GM23338 (cell line): ENCODE measurements around the gene EXOC2. TPM values are rescaled to one million over a fixed set of nuclear protein-coding genes. Genes with fewer than 3 reads are reported as not detected.

Experiments
- ATAC-seq: fragments of 200-7000 bp; cut with Tn5 transposase; 3 replicates; pipeline ENCODE4 v1.9.1; 2020
- DNase-seq: peaks from one replicate; pipeline ENCODE4 v3.0.0-alpha.2; 2015; ENCODE audit warnings: low spot score
- H2AFZ ChIP-seq: fragments of 200-600 bp; sonication (generic); 2 replicates; pipeline ENCODE4 v1.8.0; 2016; ENCODE audit warnings: antibody characterized with exemption, mild to moderate bottlenecking, moderate library complexity
- H3F3A ChIP-seq: fragments of 200-600 bp; sonication (generic); replicated peaks from 2 replicates; pipeline ENCODE4 v1.8.0; 2017; ENCODE audit warnings: antibody characterized with exemption, mixed run types, low read depth
- H3K27ac ChIP-seq: fragments of 200-600 bp; sonication (generic); 2 replicates; pipeline ENCODE4 v1.6.1; 2016; ENCODE audit warnings: low read depth
- H3K27me3 ChIP-seq: fragments of 200-600 bp; sonication (generic); 2 replicates; pipeline ENCODE4 v1.8.0; 2016; ENCODE audit warnings: mild to moderate bottlenecking, mixed run types, moderate library complexity; ENCODE audit not compliant: insufficient read depth
- H3K36me3 ChIP-seq: fragments of 200-600 bp; sonication (generic); 2 replicates; pipeline ENCODE4 v1.8.0; 2016; ENCODE audit warnings: mild to moderate bottlenecking; ENCODE audit not compliant: insufficient read depth
- H3K4me1 ChIP-seq: fragments of 200-600 bp; sonication (generic); 2 replicates; pipeline ENCODE4 v1.8.0; 2016; ENCODE audit warnings: mild to moderate bottlenecking, moderate library complexity; ENCODE audit not compliant: insufficient read depth
- H3K4me2 ChIP-seq: fragments of 200-600 bp; sonication (generic); 2 replicates; pipeline ENCODE4 v1.7.1; 2017; ENCODE audit warnings: mixed run types
- H3K4me3 ChIP-seq: fragments of 200-600 bp; sonication (generic); 2 replicates; pipeline ENCODE4 v1.6.1; 2016; ENCODE audit warnings: mixed run types
- H3K79me2 ChIP-seq: fragments of 200-600 bp; sonication (generic); replicated peaks from 2 replicates; pipeline ENCODE4 v1.8.0; 2017; ENCODE audit warnings: mild to moderate bottlenecking; ENCODE audit not compliant: insufficient read depth
- H3K9me2 ChIP-seq: fragments of 200-600 bp; sonication (generic); 2 replicates; pipeline ENCODE4 v1.8.0; 2017; ENCODE audit not compliant: insufficient read depth
- H4K20me1 ChIP-seq: fragments of 200-600 bp; sonication (generic); replicated peaks from 2 replicates; pipeline ENCODE4 v1.8.0; 2017; ENCODE audit warnings: mild to moderate bottlenecking; ENCODE audit not compliant: insufficient read depth
- H3K27ac Mint-ChIP-seq: 2 replicates; pipeline ENCODE4 v1.8.0; 2020; ENCODE audit warnings: inconsistent platforms, mild to moderate bottlenecking, moderate library complexity, mixed read lengths
- H3K27me3 Mint-ChIP-seq: 3 replicates; pipeline ENCODE4 v1.8.0; 2022; ENCODE audit warnings: low read depth, mild to moderate bottlenecking, moderate library complexity, mixed read lengths, inconsistent platforms; ENCODE audit not compliant: insufficient read depth, poor library complexity
- H3K36me3 Mint-ChIP-seq: 3 replicates; pipeline ENCODE4 v1.8.0; 2021; ENCODE audit warnings: low read depth, mild to moderate bottlenecking, inconsistent platforms, moderate library complexity, mixed read lengths
- H3K4me1 Mint-ChIP-seq: 3 replicates; pipeline ENCODE4 v1.8.0; 2020; ENCODE audit warnings: mild to moderate bottlenecking, inconsistent platforms, mixed read lengths
- H3K4me3 Mint-ChIP-seq: 3 replicates; pipeline ENCODE4 v1.8.0; 2021; ENCODE audit warnings: moderate library complexity, mild to moderate bottlenecking, inconsistent platforms, mixed read lengths
- H3K9me3 Mint-ChIP-seq: 3 replicates; pipeline ENCODE4 v1.8.0; 2020; ENCODE audit warnings: moderate library complexity, mild to moderate bottlenecking, inconsistent platforms, mixed read lengths
- CREB1 ChIP-seq: fragments of 250-450 bp; sonication (Bioruptor Pico); IDR thresholded peaks from 2 replicates; pipeline ENCODE4 v1.5.0; 2020; ENCODE audit warnings: low read depth, mild to moderate bottlenecking, moderate library complexity
- EZH2 ChIP-seq: fragments of 200-600 bp; sonication (generic); IDR thresholded peaks from one replicate; pipeline ENCODE4 v1.8.0; 2017; ENCODE audit warnings: antibody characterized with exemption, mild to moderate bottlenecking, low read depth; ENCODE audit not compliant: unreplicated experiment
- EZH2phosphoT487 ChIP-seq: fragments of 200-600 bp; sonication (generic); IDR thresholded peaks from one replicate; pipeline ENCODE4 v1.8.1; 2018; ENCODE audit warnings: antibody characterized with exemption; ENCODE audit not compliant: unreplicated experiment
- NANOG ChIP-seq: IDR thresholded peaks from 2 replicates; pipeline ENCODE4 v1.6.1; 2016; ENCODE audit warnings: antibody characterized with exemption, borderline replicate concordance
- POLR2AphosphoS5 ChIP-seq: IDR thresholded peaks from 2 replicates; pipeline ENCODE4 v1.6.1; 2016; ENCODE audit warnings: antibody characterized with exemption, low read depth
- STAT1 ChIP-seq: IDR thresholded peaks from one replicate; pipeline ENCODE4 v1.6.1; 2016; ENCODE audit warnings: antibody characterized with exemption; ENCODE audit not compliant: unreplicated experiment
- ZNF114 ChIP-seq: fragments of 250-450 bp; sonication (Bioruptor Pico); IDR thresholded peaks from 2 replicates; pipeline ENCODE4 v1.5.0; 2020; ENCODE audit warnings: mild to moderate bottlenecking, moderate library complexity
- ZNF331 ChIP-seq: fragments of 250-450 bp; sonication (Bioruptor Pico); IDR thresholded peaks from 2 replicates; pipeline ENCODE4 v1.5.0; 2020; ENCODE audit warnings: low read depth, mild to moderate bottlenecking, moderate library complexity
- polyA plus RNA-seq: library from polyadenylated mRNA; unstranded; fragments of >200 nt; fragmentation: Nextera tagmentation; extraction: Ambion mirVana; gene quantifications from 2 replicates; pipeline ENCODE4 v1.2.1, GENCODE V29; 2016
- total RNA-seq: library from RNA; depleted of rRNA; stranded (reverse); fragments of >200 nt; shearing (Covaris generic); gene quantifications from 2 replicates; pipeline ENCODE4 v1.2.3, GENCODE V29; 2014
- TF ChIP-seq, protein P1 (sequence below): IDR thresholded peaks from 2 replicates; pipeline ENCODE4 v1.6.1; 2016; ENCODE audit warnings: antibody characterized with exemption
- TF ChIP-seq, protein P2 (sequence below): IDR thresholded peaks from one replicate; pipeline ENCODE4 v1.6.1; 2018; ENCODE audit warnings: antibody characterized with exemption; ENCODE audit not compliant: unreplicated experiment
- TF ChIP-seq, protein P3 (sequence below): fragments of 250-450 bp; sonication (Bioruptor Pico); IDR thresholded peaks from 2 replicates; pipeline ENCODE4 v1.5.0; 2020; ENCODE audit warnings: mild to moderate bottlenecking, moderate library complexity
- TF ChIP-seq, protein P4 (sequence below), 2 experiments: fragments of 200-600 bp in 1 of 2; sonication (generic) in 1 of 2; conservative IDR thresholded peaks; 2 replicates each; pipeline versions ENCODE4 v1.5.1 to v1.6.1; 2016 to 2017; ENCODE audit warnings: antibody characterized with exemption in 2 of 2, low read depth in 2 of 2, mild to moderate bottlenecking in 2 of 2, moderate library complexity in 1 of 2

Gene EXOC2
- total and polyA plus RNA-seq, 2 experiments from 2014 or later: 28.7 to 93.6 TPM

DNA sequence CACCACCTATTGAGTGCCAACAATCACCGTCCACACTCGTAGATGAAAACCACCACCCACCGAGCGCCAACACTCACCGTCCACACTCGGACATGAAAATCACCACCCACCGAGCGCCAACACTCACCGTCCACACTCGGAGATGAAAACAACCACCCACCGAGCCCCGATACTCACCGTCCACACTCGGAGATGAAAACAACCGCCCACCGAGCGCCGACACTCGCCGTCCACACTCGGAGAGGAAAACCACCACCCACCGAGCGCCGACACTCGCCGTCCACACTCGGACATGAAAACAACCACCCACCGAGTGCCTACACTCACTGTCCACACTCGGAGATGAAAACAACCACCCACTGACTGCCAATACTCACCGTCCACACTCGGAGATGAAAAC is 172.1 kb downstream of the EXOC2 start:
- no peaks in the 10 kb centered on the region; the same call in 2 of the 3 replicates for H3K4me1 Mint-ChIP-seq
- H3K4me3 Mint-ChIP-seq: no peak overlapping the region
- no peaks in the 10 kb centered on the region for H3K27me3 ChIP-seq
- H2AFZ ChIP-seq: no peak overlapping the region
- ATAC-seq: no peak
- peaks cover 32% of the 10 kb centered on the region for H3K9me3 Mint-ChIP-seq
- H3K79me2 ChIP-seq: no peaks in the 10 kb centered on the region
- peaks cover 14% of the 10 kb centered on the region for H3K27me3 Mint-ChIP-seq
- no peaks in the 10 kb centered on the region for H3K9me2 ChIP-seq
- no peaks in the 10 kb centered on the region for H3F3A ChIP-seq
- H4K20me1 ChIP-seq: peaks cover 11% of the 10 kb centered on the region
- H3K27ac Mint-ChIP-seq: no peak overlapping the region
- no peaks in the 10 kb centered on the region; the same call in none of the 2 replicates for H3K36me3 ChIP-seq
- H3K4me3 ChIP-seq: no peak overlapping the region
- TF ChIP-seq, protein P1, sequence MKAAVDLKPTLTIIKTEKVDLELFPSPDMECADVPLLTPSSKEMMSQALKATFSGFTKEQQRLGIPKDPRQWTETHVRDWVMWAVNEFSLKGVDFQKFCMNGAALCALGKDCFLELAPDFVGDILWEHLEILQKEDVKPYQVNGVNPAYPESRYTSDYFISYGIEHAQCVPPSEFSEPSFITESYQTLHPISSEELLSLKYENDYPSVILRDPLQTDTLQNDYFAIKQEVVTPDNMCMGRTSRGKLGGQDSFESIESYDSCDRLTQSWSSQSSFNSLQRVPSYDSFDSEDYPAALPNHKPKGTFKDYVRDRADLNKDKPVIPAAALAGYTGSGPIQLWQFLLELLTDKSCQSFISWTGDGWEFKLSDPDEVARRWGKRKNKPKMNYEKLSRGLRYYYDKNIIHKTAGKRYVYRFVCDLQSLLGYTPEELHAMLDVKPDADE: no peak
- TF ChIP-seq NANOG (no peak), EZH2 (no peak), POLR2AphosphoS5 (no peak), STAT1 (no peak), CREB1 (CRISPR knock-in tag) (no peak), ZNF331 (CRISPR knock-in tag) (no peak), ZNF114 (CRISPR knock-in tag) (no peak), EZH2phosphoT487 (no peak)
- TF ChIP-seq, protein P2, sequence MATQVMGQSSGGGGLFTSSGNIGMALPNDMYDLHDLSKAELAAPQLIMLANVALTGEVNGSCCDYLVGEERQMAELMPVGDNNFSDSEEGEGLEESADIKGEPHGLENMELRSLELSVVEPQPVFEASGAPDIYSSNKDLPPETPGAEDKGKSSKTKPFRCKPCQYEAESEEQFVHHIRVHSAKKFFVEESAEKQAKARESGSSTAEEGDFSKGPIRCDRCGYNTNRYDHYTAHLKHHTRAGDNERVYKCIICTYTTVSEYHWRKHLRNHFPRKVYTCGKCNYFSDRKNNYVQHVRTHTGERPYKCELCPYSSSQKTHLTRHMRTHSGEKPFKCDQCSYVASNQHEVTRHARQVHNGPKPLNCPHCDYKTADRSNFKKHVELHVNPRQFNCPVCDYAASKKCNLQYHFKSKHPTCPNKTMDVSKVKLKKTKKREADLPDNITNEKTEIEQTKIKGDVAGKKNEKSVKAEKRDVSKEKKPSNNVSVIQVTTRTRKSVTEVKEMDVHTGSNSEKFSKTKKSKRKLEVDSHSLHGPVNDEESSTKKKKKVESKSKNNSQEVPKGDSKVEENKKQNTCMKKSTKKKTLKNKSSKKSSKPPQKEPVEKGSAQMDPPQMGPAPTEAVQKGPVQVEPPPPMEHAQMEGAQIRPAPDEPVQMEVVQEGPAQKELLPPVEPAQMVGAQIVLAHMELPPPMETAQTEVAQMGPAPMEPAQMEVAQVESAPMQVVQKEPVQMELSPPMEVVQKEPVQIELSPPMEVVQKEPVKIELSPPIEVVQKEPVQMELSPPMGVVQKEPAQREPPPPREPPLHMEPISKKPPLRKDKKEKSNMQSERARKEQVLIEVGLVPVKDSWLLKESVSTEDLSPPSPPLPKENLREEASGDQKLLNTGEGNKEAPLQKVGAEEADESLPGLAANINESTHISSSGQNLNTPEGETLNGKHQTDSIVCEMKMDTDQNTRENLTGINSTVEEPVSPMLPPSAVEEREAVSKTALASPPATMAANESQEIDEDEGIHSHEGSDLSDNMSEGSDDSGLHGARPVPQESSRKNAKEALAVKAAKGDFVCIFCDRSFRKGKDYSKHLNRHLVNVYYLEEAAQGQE: no peak
- TF ChIP-seq, protein P3, sequence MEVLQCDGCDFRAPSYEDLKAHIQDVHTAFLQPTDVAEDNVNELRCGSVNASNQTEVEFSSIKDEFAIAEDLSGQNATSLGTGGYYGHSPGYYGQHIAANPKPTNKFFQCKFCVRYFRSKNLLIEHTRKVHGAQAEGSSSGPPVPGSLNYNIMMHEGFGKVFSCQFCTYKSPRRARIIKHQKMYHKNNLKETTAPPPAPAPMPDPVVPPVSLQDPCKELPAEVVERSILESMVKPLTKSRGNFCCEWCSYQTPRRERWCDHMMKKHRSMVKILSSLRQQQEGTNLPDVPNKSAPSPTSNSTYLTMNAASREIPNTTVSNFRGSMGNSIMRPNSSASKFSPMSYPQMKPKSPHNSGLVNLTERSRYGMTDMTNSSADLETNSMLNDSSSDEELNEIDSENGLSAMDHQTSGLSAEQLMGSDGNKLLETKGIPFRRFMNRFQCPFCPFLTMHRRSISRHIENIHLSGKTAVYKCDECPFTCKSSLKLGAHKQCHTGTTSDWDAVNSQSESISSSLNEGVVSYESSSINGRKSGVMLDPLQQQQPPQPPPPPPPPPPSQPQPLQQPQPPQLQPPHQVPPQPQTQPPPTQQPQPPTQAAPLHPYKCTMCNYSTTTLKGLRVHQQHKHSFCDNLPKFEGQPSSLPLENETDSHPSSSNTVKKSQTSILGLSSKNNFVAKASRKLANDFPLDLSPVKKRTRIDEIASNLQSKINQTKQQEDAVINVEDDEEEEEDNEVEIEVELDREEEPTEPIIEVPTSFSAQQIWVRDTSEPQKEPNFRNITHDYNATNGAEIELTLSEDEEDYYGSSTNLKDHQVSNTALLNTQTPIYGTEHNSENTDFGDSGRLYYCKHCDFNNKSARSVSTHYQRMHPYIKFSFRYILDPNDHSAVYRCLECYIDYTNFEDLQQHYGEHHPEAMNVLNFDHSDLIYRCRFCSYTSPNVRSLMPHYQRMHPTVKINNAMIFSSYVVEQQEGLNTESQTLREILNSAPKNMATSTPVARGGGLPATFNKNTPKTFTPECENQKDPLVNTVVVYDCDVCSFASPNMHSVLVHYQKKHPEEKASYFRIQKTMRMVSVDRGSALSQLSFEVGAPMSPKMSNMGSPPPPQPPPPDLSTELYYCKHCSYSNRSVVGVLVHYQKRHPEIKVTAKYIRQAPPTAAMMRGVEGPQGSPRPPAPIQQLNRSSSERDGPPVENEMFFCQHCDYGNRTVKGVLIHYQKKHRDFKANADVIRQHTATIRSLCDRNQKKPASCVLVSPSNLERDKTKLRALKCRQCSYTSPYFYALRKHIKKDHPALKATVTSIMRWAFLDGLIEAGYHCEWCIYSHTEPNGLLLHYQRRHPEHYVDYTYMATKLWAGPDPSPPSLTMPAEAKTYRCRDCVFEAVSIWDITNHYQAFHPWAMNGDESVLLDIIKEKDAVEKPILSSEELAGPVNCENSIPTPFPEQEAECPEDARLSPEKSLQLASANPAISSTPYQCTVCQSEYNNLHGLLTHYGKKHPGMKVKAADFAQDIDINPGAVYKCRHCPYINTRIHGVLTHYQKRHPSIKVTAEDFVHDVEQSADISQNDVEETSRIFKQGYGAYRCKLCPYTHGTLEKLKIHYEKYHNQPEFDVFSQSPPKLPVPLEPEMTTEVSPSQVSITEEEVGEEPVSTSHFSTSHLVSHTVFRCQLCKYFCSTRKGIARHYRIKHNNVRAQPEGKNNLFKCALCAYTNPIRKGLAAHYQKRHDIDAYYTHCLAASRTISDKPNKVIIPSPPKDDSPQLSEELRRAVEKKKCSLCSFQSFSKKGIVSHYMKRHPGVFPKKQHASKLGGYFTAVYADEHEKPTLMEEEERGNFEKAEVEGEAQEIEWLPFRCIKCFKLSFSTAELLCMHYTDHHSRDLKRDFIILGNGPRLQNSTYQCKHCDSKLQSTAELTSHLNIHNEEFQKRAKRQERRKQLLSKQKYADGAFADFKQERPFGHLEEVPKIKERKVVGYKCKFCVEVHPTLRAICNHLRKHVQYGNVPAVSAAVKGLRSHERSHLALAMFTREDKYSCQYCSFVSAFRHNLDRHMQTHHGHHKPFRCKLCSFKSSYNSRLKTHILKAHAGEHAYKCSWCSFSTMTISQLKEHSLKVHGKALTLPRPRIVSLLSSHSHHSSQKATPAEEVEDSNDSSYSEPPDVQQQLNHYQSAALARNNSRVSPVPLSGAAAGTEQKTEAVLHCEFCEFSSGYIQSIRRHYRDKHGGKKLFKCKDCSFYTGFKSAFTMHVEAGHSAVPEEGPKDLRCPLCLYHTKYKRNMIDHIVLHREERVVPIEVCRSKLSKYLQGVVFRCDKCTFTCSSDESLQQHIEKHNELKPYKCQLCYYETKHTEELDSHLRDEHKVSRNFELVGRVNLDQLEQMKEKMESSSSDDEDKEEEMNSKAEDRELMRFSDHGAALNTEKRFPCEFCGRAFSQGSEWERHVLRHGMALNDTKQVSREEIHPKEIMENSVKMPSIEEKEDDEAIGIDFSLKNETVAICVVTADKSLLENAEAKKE: no peak
- TF ChIP-seq, protein P4, sequence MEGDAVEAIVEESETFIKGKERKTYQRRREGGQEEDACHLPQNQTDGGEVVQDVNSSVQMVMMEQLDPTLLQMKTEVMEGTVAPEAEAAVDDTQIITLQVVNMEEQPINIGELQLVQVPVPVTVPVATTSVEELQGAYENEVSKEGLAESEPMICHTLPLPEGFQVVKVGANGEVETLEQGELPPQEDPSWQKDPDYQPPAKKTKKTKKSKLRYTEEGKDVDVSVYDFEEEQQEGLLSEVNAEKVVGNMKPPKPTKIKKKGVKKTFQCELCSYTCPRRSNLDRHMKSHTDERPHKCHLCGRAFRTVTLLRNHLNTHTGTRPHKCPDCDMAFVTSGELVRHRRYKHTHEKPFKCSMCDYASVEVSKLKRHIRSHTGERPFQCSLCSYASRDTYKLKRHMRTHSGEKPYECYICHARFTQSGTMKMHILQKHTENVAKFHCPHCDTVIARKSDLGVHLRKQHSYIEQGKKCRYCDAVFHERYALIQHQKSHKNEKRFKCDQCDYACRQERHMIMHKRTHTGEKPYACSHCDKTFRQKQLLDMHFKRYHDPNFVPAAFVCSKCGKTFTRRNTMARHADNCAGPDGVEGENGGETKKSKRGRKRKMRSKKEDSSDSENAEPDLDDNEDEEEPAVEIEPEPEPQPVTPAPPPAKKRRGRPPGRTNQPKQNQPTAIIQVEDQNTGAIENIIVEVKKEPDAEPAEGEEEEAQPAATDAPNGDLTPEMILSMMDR (conservative IDR thresholded peaks at IDR 0.05; ENCODE audit: low read depth in 2 of 2): no peak
- H3K4me2 ChIP-seq: no peak overlapping the region
- no peak for DNase-seq
- peaks cover 47% of the 10 kb centered on the region for H3K36me3 Mint-ChIP-seq
- no peaks in the 10 kb centered on the region for H3K4me1 ChIP-seq
- no peak overlapping the region for H3K27ac ChIP-seq
